Coronary artery (tissue), 2 donors: ENCODE measurements around the gene GZMM.
"Not testable (repeated sequence)": the region's sequence is repeated elsewhere in the genome, so short reads cannot be mapped to it uniquely, and the experiment has no call there.

Source experiments
- DNase-seq: peaks from one replicate; pipeline ENCODE4 v3.0.0-alpha.2; 2017; ENCODE audit warnings: low spot score
- H3K27ac ChIP-seq, 2 donors: fragments of 200-600 bp; sonication (generic); one replicate each; pipeline ENCODE4 v1.5.1; 2016 to 2019
- H3K4me3 ChIP-seq: fragments of 200-600 bp; sonication (generic); 2 replicates; pipeline ENCODE4 v1.5.1; 2016; ENCODE audit warnings: mild to moderate bottlenecking, moderate library complexity
- CTCF ChIP-seq: fragments of 200-600 bp; sonication (generic); IDR thresholded peaks from one replicate; pipeline ENCODE4 v1.5.1; 2019; ENCODE audit warnings: antibody characterized with exemption

Gene GZMM

GRCh38 chr19:584240-585001 lies 40.6 kb downstream of the GZMM start:
- TF ChIP-seq CTCF, result peak; percentile 45
- H3K4me3 ChIP-seq, result no peak overlapping the region
- DNase-seq, result no peak
- no peak overlapping the region for H3K27ac ChIP-seq

- H3K27ac ChIP-seq, DNase-seq: not testable (repeated sequence)
Measured at GRCh38 chr19:585146-585545, 41.3 kb downstream of the GZMM start.

GRCh38 chr19:585551-586110 lies 41.8 kb downstream of the GZMM start:
- no peak for TF ChIP-seq CTCF
- H3K4me3 ChIP-seq, result no peak overlapping the region
- H3K27ac ChIP-seq, result no peak overlapping the region
- no peak for DNase-seq

More at GRCh38 chr19:585146-585545, 41.3 kb downstream of the GZMM start:
- H3K4me3 ChIP-seq, result not testable (repeated sequence)

GRCh38 chr19:588093-588740 lies 44.4 kb downstream of the GZMM start:
- no peak for DNase-seq
- Histone ChIP-seq H3K4me3 (peak overlapping the region; percentile 15), H3K27ac (no peak overlapping the region)
- no peak for TF ChIP-seq CTCF

GRCh38 chr19:588741-589692 lies 45.2 kb downstream of the GZMM start:
- no peak for DNase-seq
- H3K27ac ChIP-seq, result no peak overlapping the region
- no peak for TF ChIP-seq CTCF
- peak overlapping the region; percentile 39 for H3K4me3 ChIP-seq

GRCh38 chr19:589693-590395 lies 46.0 kb downstream of the GZMM start, which contains the start of gene HCN2:
TSS of gene HCN2 (plus strand) at chr19:589881. CDS start at chr19:589946, 65 bp downstream.
- peak within 1 kb of the TSS; percentile 61 for H3K4me3 ChIP-seq
- no peak for DNase-seq
- TF ChIP-seq CTCF, result no peak
- no peak within 1 kb of the TSS for H3K27ac ChIP-seq
